HG03571 (cell line): ENCODE data around the gene BICDL2.

Experiments used
- ATAC-seq: cut with Tn5 transposase; IDR thresholded peaks from one replicate; pipeline ENCODE4 v1.9.1; 2021; ENCODE audit not compliant: unreplicated experiment

Gene BICDL2

GRCh38 chr16:2987833-2988232 is 48.9 kb downstream of the BICDL2 start:
- no peak for ATAC-seq

GRCh38 chr16:2987286-2987685 is 49.5 kb downstream of the BICDL2 start:
- ATAC-seq = no peak

- ATAC-seq = no peak
Observed at GRCh38 chr16:2986623-2987188, 50.0 kb downstream of the BICDL2 start.

- ATAC-seq = no peak
Observed at GRCh38 chr16:2985893-2986355, 50.8 kb downstream of the BICDL2 start.

GRCh38 chr16:2985462-2985861 is 51.3 kb downstream of the BICDL2 start:
- no peak for ATAC-seq

GRCh38 chr16:2983706-2984136 is 53.0 kb downstream of the BICDL2 start:
- no peak for ATAC-seq

GRCh38 chr16:2982402-2982801 is 54.3 kb downstream of the BICDL2 start:
- no peak for ATAC-seq

GRCh38 chr16:2981899-2982250 is 54.9 kb downstream of the BICDL2 start:
- no peak for ATAC-seq

GRCh38 chr16:2981177-2981898 is 55.4 kb downstream of the BICDL2 start:
- ATAC-seq = no peak

GRCh38 chr16:2980227-2981176 is 56.2 kb downstream of the BICDL2 start, which contains the start of gene PKMYT1:
TSS of gene PKMYT1 (minus strand) at chr16:2980446. CDS start at chr16:2979657, 789 bp downstream.
- peak; percentile 68 for ATAC-seq

GRCh38 chr16:2979669-2980226 is 57.0 kb downstream of the BICDL2 start:
- ATAC-seq = no peak
